ENCODE data around the gene MYOD1.

The MYOD1 gene

GRCh38 chr11:17743808-17744119 lies 24.4 kb downstream of the MYOD1 start:
- H3K9me3 ChIP-seq (ENCODE audit: control extremely low read depth in 1 of 5, control insufficient read depth in 4 of 5, insufficient read depth in 2 of 5, low read depth in 1 of 5, low read length in 4 of 5), result no peaks in the 10 kb centered on the region
- H3K4me1 ChIP-seq (ENCODE audit: control extremely low read depth in 1 of 4, control insufficient read depth in 4 of 4, insufficient read depth in 4 of 4, low read length in 3 of 4), result no peaks in the 10 kb centered on the region
- POLR2A ChIA-PET, result no interaction called here
- CTCF ChIA-PET, result interaction anchor here (0.6 to 1.4 kb wide), 3 partner anchors 10 to 273 kb away, joined by 3 to 5 read pairs (median 5); partner anchors contain the start of gene KCNC1
- H3K27me3 ChIP-seq (replicated peaks in 2 of 5; ENCODE audit: control insufficient read depth in 4 of 5, insufficient read depth in 5 of 5, low read length in 4 of 5), result peaks cover 0 to 47% (median 13%) of the 10 kb centered on the region in 5 experiments
- H3K27ac ChIP-seq (ENCODE audit: insufficient read depth in 1 of 2, low read depth in 1 of 2, low read length in 2 of 2, poor library complexity in 1 of 2, severe bottlenecking in 2 of 2), result no peak overlapping the region
- no peak overlapping the region for H3K4me3 ChIP-seq (ENCODE audit: control insufficient read depth in 1 of 7, extremely low read depth in 1 of 7, insufficient read depth in 4 of 7, low read depth in 2 of 7, low read length in 6 of 7)
- 100% methylated on average over 2 of the region's 5 CpGs for WGBS (ENCODE audit: insufficient coverage)
- H3K36me3 ChIP-seq (ENCODE audit: control insufficient read depth in 4 of 4, insufficient read depth in 4 of 4, low read length in 3 of 4), result no peaks in the 10 kb centered on the region
- DNase-seq, result no peak

- DNase-seq, result no peak
- ChIA-PET POLR2A (no interaction called here), CTCF (interaction anchor here (0.6 to 1.4 kb wide), 3 partner anchors 10 to 272 kb away, joined by 3 to 5 read pairs (median 5); partner anchors contain the start of gene KCNC1)
- no peak overlapping the region for H3K4me3 ChIP-seq (ENCODE audit: control insufficient read depth in 1 of 7, extremely low read depth in 1 of 7, insufficient read depth in 4 of 7, low read depth in 2 of 7, low read length in 6 of 7)
- peaks cover 0 to 41% (median 10%) of the 10 kb centered on the region in 5 experiments for H3K27me3 ChIP-seq (replicated peaks in 2 of 5; ENCODE audit: control insufficient read depth in 4 of 5, insufficient read depth in 5 of 5, low read length in 4 of 5)
- H3K4me1 ChIP-seq (ENCODE audit: control extremely low read depth in 1 of 4, control insufficient read depth in 4 of 4, insufficient read depth in 4 of 4, low read length in 3 of 4), result no peaks in the 10 kb centered on the region
- 95% methylated on average over 6 of the region's 10 CpGs for WGBS (ENCODE audit: insufficient coverage)
- H3K9me3 ChIP-seq (ENCODE audit: control extremely low read depth in 1 of 5, control insufficient read depth in 4 of 5, insufficient read depth in 2 of 5, low read depth in 1 of 5, low read length in 4 of 5), result no peaks in the 10 kb centered on the region
- no peak overlapping the region for H3K27ac ChIP-seq (ENCODE audit: insufficient read depth in 1 of 2, low read depth in 1 of 2, low read length in 2 of 2, poor library complexity in 1 of 2, severe bottlenecking in 2 of 2)
- H3K36me3 ChIP-seq (ENCODE audit: control insufficient read depth in 4 of 4, insufficient read depth in 4 of 4, low read length in 3 of 4), result no peaks in the 10 kb centered on the region
These were observed 25.0 kb downstream of the MYOD1 start for GRCh38 chr11:17744151-17744940.

DNA sequence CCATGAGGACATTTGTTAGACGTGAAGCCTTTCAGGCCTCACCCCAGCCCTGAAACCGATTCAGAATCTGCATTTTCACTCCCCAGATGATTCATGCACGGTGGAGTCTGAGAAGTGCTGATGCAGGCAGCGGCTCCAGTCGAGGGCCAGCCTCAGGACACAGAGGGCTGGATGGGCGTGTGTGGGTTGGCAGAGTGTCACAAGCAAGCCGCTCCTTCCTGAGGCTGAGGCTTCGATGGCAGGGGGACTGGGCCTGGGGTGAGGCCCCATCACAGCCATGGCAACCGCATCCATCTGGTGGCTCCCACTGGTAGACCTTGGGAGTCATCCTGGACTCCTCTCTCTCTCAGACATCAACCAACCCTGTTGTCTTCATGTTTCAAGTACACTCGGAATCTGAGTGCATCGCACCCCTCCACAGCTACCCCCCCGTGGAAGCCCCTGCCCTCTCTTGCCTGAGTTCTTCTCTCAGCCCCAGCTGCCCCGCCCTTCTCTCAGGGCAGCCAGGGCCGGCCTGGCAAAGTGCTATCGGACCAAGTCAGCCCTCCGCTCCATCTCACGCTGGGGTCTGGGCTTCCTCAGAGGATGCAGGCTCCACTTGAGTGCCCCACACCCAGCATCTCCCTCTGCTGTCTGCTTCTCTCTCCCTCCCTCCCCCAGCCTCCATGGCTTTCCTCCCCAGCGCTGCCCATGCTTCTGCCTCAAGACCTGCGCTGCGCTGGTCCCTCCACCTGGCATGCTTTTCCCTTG lies 25.8 kb downstream of the MYOD1 start:
- no peak overlapping the region for H3K27ac ChIP-seq (ENCODE audit: insufficient read depth in 1 of 2, low read depth in 1 of 2, low read length in 2 of 2, poor library complexity in 1 of 2, severe bottlenecking in 2 of 2)
- ChIA-PET POLR2A (no interaction called here), CTCF (interaction anchor here (1.2 kb wide), 1 partner anchor 14 kb away, joined by 3 read pairs; no protein-coding TSS in a partner anchor)
- H3K9me3 ChIP-seq (ENCODE audit: control extremely low read depth in 1 of 5, control insufficient read depth in 4 of 5, insufficient read depth in 2 of 5, low read depth in 1 of 5, low read length in 4 of 5), result no peaks in the 10 kb centered on the region
- peaks cover 0 to 34% (median 7%) of the 10 kb centered on the region in 5 experiments for H3K27me3 ChIP-seq (replicated peaks in 2 of 5; ENCODE audit: control insufficient read depth in 4 of 5, insufficient read depth in 5 of 5, low read length in 4 of 5)
- WGBS (ENCODE audit: insufficient coverage), result 90% methylated on average over 16 of the region's 20 CpGs
- H3K36me3 ChIP-seq (ENCODE audit: control insufficient read depth in 4 of 4, insufficient read depth in 4 of 4, low read length in 3 of 4), result no peaks in the 10 kb centered on the region
- DNase-seq, result no peak
- no peaks in the 10 kb centered on the region for H3K4me1 ChIP-seq (ENCODE audit: control extremely low read depth in 1 of 4, control insufficient read depth in 4 of 4, insufficient read depth in 4 of 4, low read length in 3 of 4)
- H3K4me3 ChIP-seq (ENCODE audit: control insufficient read depth in 1 of 7, extremely low read depth in 1 of 7, insufficient read depth in 4 of 7, low read depth in 2 of 7, low read length in 6 of 7), result no peak overlapping the region

GRCh38 chr11:17746096-17746495 lies 26.7 kb downstream of the MYOD1 start:
- DNase-seq, result no peak
- Histone ChIP-seq H3K4me1 (ENCODE audit: control extremely low read depth in 1 of 4, control insufficient read depth in 4 of 4, insufficient read depth in 4 of 4, low read length in 3 of 4) (no peaks in the 10 kb centered on the region), H3K27ac (ENCODE audit: insufficient read depth in 1 of 2, low read depth in 1 of 2, low read length in 2 of 2, poor library complexity in 1 of 2, severe bottlenecking in 2 of 2) (no peak overlapping the region), H3K27me3 (replicated peaks in 2 of 5; ENCODE audit: control insufficient read depth in 4 of 5, insufficient read depth in 5 of 5, low read length in 4 of 5) (peaks cover 0 to 27% (median 5%) of the 10 kb centered on the region in 5 experiments), H3K4me3 (ENCODE audit: control insufficient read depth in 1 of 7, extremely low read depth in 1 of 7, insufficient read depth in 4 of 7, low read depth in 2 of 7, low read length in 6 of 7) (no peak overlapping the region), H3K9me3 (ENCODE audit: control extremely low read depth in 1 of 5, control insufficient read depth in 4 of 5, insufficient read depth in 2 of 5, low read depth in 1 of 5, low read length in 4 of 5) (no peaks in the 10 kb centered on the region), H3K36me3 (ENCODE audit: control insufficient read depth in 4 of 4, insufficient read depth in 4 of 4, low read length in 3 of 4) (no peaks in the 10 kb centered on the region)
- WGBS (ENCODE audit: insufficient coverage), result 91% methylated on average over 10 of the region's 11 CpGs
- ChIA-PET CTCF (no interaction called here), POLR2A (no interaction called here)

GRCh38 chr11:17747131-17747955 lies 28.0 kb downstream of the MYOD1 start:
- H3K27me3 ChIP-seq (replicated peaks in 2 of 5; ENCODE audit: control insufficient read depth in 4 of 5, insufficient read depth in 5 of 5, low read length in 4 of 5), result peaks cover 0 to 30% (median 5%) of the 10 kb centered on the region in 5 experiments
- no peak for DNase-seq
- no peaks in the 10 kb centered on the region for H3K36me3 ChIP-seq (ENCODE audit: control insufficient read depth in 4 of 4, insufficient read depth in 4 of 4, low read length in 3 of 4)
- no peaks in the 10 kb centered on the region for H3K4me1 ChIP-seq (ENCODE audit: control extremely low read depth in 1 of 4, control insufficient read depth in 4 of 4, insufficient read depth in 4 of 4, low read length in 3 of 4)
- no peak overlapping the region for H3K4me3 ChIP-seq (ENCODE audit: control insufficient read depth in 1 of 7, extremely low read depth in 1 of 7, insufficient read depth in 4 of 7, low read depth in 2 of 7, low read length in 6 of 7)
- whole genome bisulfite sequencing (ENCODE audit: insufficient coverage), result 85% methylated on average over 17 of the region's 19 CpGs
- ChIA-PET CTCF (no interaction called here), POLR2A (no interaction called here)
- no peak overlapping the region for H3K27ac ChIP-seq (ENCODE audit: insufficient read depth in 1 of 2, low read depth in 1 of 2, low read length in 2 of 2, poor library complexity in 1 of 2, severe bottlenecking in 2 of 2)
- no peaks in the 10 kb centered on the region for H3K9me3 ChIP-seq (ENCODE audit: control extremely low read depth in 1 of 5, control insufficient read depth in 4 of 5, insufficient read depth in 2 of 5, low read depth in 1 of 5, low read length in 4 of 5)

DNA sequence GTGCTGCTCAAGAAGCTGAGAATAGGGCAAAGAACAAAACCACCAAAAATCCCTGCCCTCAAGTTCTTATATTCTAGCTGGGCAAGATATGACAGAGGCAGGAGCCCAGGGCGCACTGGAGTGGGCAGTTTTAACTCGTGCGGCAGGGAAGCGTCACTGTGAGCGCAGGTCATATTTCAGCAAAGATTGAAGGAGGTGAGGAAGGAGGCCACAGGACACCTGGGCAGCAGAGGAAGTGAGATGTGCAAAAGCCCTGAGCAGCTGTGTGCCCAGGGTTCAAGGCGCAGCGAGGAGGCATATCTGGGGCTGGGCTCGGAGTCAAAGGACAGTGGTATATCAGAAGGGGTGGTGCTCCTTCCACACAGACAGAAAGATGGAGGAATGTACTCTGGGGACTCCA lies 28.7 kb downstream of the MYOD1 start:
- Histone ChIP-seq H3K27ac (ENCODE audit: insufficient read depth in 1 of 2, low read depth in 1 of 2, low read length in 2 of 2, poor library complexity in 1 of 2, severe bottlenecking in 2 of 2) (no peak overlapping the region), H3K36me3 (ENCODE audit: control insufficient read depth in 4 of 4, insufficient read depth in 4 of 4, low read length in 3 of 4) (no peaks in the 10 kb centered on the region), H3K27me3 (replicated peaks in 2 of 5; ENCODE audit: control insufficient read depth in 4 of 5, insufficient read depth in 5 of 5, low read length in 4 of 5) (peaks cover 0 to 37% (median 2%) of the 10 kb centered on the region in 5 experiments), H3K4me3 (ENCODE audit: control insufficient read depth in 1 of 7, extremely low read depth in 1 of 7, insufficient read depth in 4 of 7, low read depth in 2 of 7, low read length in 6 of 7) (no peak overlapping the region), H3K9me3 (ENCODE audit: control extremely low read depth in 1 of 5, control insufficient read depth in 4 of 5, insufficient read depth in 2 of 5, low read depth in 1 of 5, low read length in 4 of 5) (no peaks in the 10 kb centered on the region), H3K4me1 (ENCODE audit: control extremely low read depth in 1 of 4, control insufficient read depth in 4 of 4, insufficient read depth in 4 of 4, low read length in 3 of 4) (no peaks in the 10 kb centered on the region)
- 88% methylated on average over 8 of the region's 8 CpGs for WGBS (ENCODE audit: insufficient coverage)
- CTCF ChIA-PET, result no interaction called here
- POLR2A ChIA-PET, result no interaction called here
- DNase-seq, result no peak

Measured in common myeloid progenitor, CD34-positive (primary cell).